KMS-11 (cell line): ENCODE results near the gene ZNF592.
A peak's percentile ranks its signal among the peaks of the same experiment; 100 is the strongest.

Source experiments
- H2AFZ ChIP-seq: fragments of 200-600 bp; sonication (generic); 2 replicates; pipeline ENCODE4 v1.6.1; 2016; ENCODE audit warnings: antibody characterized with exemption, mixed run types, low read depth
- H3K27ac ChIP-seq: fragments of 200-600 bp; sonication (generic); 2 replicates; pipeline ENCODE4 v1.6.1; 2016; ENCODE audit warnings: mild to moderate bottlenecking, mixed run types
- H3K27me3 ChIP-seq: fragments of 200-600 bp; sonication (generic); 2 replicates; pipeline ENCODE4 v1.6.1; 2017; ENCODE audit warnings: mild to moderate bottlenecking, low read depth, mixed run types, moderate library complexity; ENCODE audit not compliant: insufficient read depth
- H3K36me3 ChIP-seq: fragments of 200-600 bp; sonication (generic); 2 replicates; pipeline ENCODE4 v1.6.1; 2017; ENCODE audit warnings: mild to moderate bottlenecking, mixed run types; ENCODE audit not compliant: insufficient read depth
- H3K4me1 ChIP-seq: fragments of 200-600 bp; sonication (generic); 2 replicates; pipeline ENCODE4 v1.6.1; 2016; ENCODE audit warnings: mild to moderate bottlenecking, low read depth, mixed run types; ENCODE audit not compliant: poor library complexity, severe bottlenecking
- H3K4me2 ChIP-seq: fragments of 200-600 bp; sonication (generic); 2 replicates; pipeline ENCODE4 v1.7.0; 2016; ENCODE audit warnings: mild to moderate bottlenecking, mixed run types
- H3K4me3 ChIP-seq: fragments of 200-600 bp; sonication (generic); IDR thresholded peaks from 2 replicates; pipeline ENCODE4 v1.6.1; 2017; ENCODE audit warnings: low read depth, low read length, mixed read lengths; ENCODE audit not compliant: insufficient read depth
- H3K79me2 ChIP-seq: fragments of 200-600 bp; sonication (generic); 2 replicates; pipeline ENCODE4 v1.6.1; 2016; ENCODE audit warnings: low read depth, mixed run types; ENCODE audit not compliant: insufficient read depth
- H3K9ac ChIP-seq: fragments of 200-600 bp; sonication (generic); 2 replicates; pipeline ENCODE4 v1.6.1; 2016; ENCODE audit warnings: mild to moderate bottlenecking, mixed run types
- H4K20me1 ChIP-seq: fragments of 200-600 bp; sonication (generic); 2 replicates; pipeline ENCODE4 v1.6.1; 2016; ENCODE audit warnings: mild to moderate bottlenecking, mixed run types; ENCODE audit not compliant: insufficient read depth
- TF ChIP-seq, protein P1 (sequence below): fragments of 200-600 bp; sonication (generic); conservative IDR thresholded peaks from 2 replicates; pipeline ENCODE4 v1.6.1; 2017; ENCODE audit warnings: low read depth, mild to moderate bottlenecking, antibody characterized with exemption, low read length, moderate library complexity, mixed read lengths

The ZNF592 gene

GRCh38 chr15:84821501-84822021 is 73.2 kb downstream of the ZNF592 start:
- Histone ChIP-seq H3K4me3 (no peak overlapping the region), H3K79me2 (no peaks in the 10 kb centered on the region), H3K4me2 (no peak overlapping the region), H3K9ac (no peak overlapping the region), H3K4me1 (peaks cover 12% of the 10 kb centered on the region), H3K27ac (no peak overlapping the region), H3K27me3 (no peaks in the 10 kb centered on the region), H2AFZ (no peak overlapping the region), H4K20me1 (no peaks in the 10 kb centered on the region), H3K36me3 (no peaks in the 10 kb centered on the region)
- TF ChIP-seq, protein P1, sequence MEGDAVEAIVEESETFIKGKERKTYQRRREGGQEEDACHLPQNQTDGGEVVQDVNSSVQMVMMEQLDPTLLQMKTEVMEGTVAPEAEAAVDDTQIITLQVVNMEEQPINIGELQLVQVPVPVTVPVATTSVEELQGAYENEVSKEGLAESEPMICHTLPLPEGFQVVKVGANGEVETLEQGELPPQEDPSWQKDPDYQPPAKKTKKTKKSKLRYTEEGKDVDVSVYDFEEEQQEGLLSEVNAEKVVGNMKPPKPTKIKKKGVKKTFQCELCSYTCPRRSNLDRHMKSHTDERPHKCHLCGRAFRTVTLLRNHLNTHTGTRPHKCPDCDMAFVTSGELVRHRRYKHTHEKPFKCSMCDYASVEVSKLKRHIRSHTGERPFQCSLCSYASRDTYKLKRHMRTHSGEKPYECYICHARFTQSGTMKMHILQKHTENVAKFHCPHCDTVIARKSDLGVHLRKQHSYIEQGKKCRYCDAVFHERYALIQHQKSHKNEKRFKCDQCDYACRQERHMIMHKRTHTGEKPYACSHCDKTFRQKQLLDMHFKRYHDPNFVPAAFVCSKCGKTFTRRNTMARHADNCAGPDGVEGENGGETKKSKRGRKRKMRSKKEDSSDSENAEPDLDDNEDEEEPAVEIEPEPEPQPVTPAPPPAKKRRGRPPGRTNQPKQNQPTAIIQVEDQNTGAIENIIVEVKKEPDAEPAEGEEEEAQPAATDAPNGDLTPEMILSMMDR = no peak

DNA sequence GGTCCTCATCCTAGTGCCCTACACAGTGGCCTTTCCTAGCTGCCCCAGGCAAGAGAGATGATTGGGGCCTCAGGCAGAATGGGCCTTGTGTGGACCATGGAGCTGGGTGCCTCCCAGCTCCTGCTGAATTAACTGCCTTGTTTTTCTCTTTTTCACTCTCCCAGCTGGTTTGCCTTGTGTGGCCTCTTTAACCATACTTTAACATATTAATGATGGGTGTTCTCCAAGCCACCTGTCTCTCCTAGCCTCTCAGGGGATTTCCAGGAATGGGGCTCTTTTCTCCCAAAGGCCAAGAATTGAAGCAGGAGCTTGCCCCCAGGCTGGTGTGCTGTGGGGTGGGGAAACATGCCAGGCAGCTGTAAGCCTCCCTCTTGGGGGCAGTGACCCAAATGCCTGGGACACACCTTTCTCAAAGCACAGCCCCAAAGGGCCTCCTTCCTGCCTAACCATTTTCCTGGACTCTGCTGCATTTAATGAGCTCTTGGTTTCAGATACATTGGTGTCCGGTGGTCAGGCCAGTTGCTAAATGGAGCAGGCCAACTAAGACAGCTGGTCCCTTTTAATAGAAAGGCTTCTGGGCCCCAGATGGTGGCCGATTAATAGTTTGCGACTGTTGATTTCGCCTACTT is 74.4 kb downstream of the ZNF592 start:
- no peak overlapping the region for H3K4me3 ChIP-seq
- no peak overlapping the region for H2AFZ ChIP-seq
- no peaks in the 10 kb centered on the region for H3K36me3 ChIP-seq
- H3K27me3 ChIP-seq = no peaks in the 10 kb centered on the region
- H3K4me1 ChIP-seq = peaks cover 12% of the 10 kb centered on the region
- TF ChIP-seq, protein P1 = no peak
- no peaks in the 10 kb centered on the region for H3K79me2 ChIP-seq
- H3K27ac ChIP-seq = no peak overlapping the region; the same call in 1 of the 2 replicates
- no peaks in the 10 kb centered on the region for H4K20me1 ChIP-seq
- peak overlapping the region; percentile 51; the same call in 1 of the 2 replicates for H3K4me2 ChIP-seq
- no peak overlapping the region for H3K9ac ChIP-seq

- peaks cover 12% of the 10 kb centered on the region for H3K4me1 ChIP-seq
- H4K20me1 ChIP-seq = no peaks in the 10 kb centered on the region
- TF ChIP-seq, protein P1 = no peak
- no peak overlapping the region; the same call in 1 of the 2 replicates for H3K27ac ChIP-seq
- H3K4me2 ChIP-seq = 0 out of 2 replicates have a peak overlapping the region, but pooled peaks have one; percentile 51
- H3K36me3 ChIP-seq = no peaks in the 10 kb centered on the region
- no peaks in the 10 kb centered on the region for H3K27me3 ChIP-seq
- no peak overlapping the region for H3K9ac ChIP-seq
- no peaks in the 10 kb centered on the region for H3K79me2 ChIP-seq
- no peak overlapping the region for H2AFZ ChIP-seq
- no peak overlapping the region for H3K4me3 ChIP-seq
Measured at GRCh38 chr15:84823282-84823878, 75.0 kb downstream of the ZNF592 start.

GRCh38 chr15:84824260-84825007 is 76.0 kb downstream of the ZNF592 start:
- H3K4me3 ChIP-seq = no peak overlapping the region
- no peaks in the 10 kb centered on the region for H4K20me1 ChIP-seq
- H3K9ac ChIP-seq = no peak overlapping the region
- H3K4me2 ChIP-seq = no peak overlapping the region
- H2AFZ ChIP-seq = no peak overlapping the region
- H3K4me1 ChIP-seq = peaks cover 12% of the 10 kb centered on the region
- H3K36me3 ChIP-seq = no peaks in the 10 kb centered on the region
- TF ChIP-seq, protein P1 = no peak
- no peaks in the 10 kb centered on the region for H3K27me3 ChIP-seq
- H3K27ac ChIP-seq = no peak overlapping the region
- no peaks in the 10 kb centered on the region for H3K79me2 ChIP-seq
